GM18507 (cell line): ENCODE results near the gene RALGDS.
"Not testable (repeated sequence)": the region's sequence is repeated elsewhere in the genome, so short reads cannot be mapped to it uniquely, and the experiment has no call there.

ENCODE experiments used
- DNase-seq: peaks from one replicate; pipeline ENCODE4 v3.0.0; 2011; ENCODE audit warnings: low read depth; ENCODE audit not compliant: insufficient read length; ENCODE audit errors: extremely low spot score
- FAIRE-seq: peaks from 2 replicates; lab custom pipeline; 2011; peaks lifted over from hg19 to GRCh38; lab: Jason Lieb, UNC

RALGDS gene

DNA sequence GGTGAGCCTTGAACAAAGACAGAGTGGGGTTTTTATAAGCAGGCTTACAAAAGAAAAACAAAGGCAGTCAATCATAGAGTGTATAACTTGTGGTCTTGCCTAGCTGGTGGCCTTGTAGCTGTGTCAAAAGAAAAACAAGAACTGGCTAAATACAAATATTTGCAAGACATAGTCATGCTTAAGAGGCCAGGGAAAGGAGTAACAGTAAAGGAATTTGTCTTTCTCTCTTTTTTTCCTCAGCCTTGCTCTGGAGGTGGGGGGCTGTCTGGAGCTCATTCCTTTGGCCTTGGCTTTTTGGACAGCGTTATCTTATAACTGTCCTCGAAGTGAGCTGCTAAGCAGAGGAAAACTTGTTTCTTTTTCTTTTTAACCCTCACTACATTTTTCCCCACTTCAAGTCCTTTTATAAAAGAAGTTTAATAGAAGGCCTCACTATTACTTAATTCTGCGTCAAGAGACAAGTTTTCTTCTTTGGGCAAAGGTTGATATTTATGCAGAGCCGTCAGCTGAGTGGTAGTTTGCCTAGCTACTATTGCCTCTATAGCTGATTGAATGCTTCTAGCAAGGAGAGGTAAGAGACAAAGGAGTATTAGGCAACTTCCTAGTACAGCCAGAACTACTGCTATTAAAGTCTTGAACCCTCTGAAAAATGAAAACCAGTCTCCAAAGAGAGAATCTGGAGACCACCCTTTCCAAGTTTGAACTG lies 45.0 kb downstream of the RALGDS start:
- DNase-seq: no peak
- no peak for FAIRE-seq

DNA sequence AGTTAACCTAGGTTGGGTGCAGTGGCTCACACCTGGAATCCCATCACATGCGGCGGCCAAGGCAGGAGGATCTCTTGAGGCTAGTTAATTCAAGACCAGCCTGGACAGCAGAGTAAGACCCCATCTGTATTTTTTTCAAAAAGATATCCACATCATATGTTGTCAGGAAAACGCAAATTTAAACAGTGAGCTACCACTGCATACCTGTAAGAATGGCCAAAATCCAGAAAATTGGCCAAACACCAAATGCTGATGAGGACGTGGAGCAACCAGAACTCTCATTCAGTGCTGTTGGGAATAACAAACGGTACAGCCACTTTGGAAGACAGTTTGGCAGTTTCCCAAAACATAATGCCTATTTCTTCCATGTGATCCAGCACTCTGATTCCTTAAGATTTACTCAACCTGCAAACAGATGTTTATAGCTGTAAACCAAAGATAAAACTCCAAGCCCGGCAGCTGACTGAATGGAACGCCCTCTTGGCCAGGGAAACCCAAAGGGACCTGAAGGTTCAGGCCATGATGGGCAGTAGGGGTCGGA lies 46.9 kb downstream of the RALGDS start:
- FAIRE-seq (no peak), DNase-seq (no peak)

DNA sequence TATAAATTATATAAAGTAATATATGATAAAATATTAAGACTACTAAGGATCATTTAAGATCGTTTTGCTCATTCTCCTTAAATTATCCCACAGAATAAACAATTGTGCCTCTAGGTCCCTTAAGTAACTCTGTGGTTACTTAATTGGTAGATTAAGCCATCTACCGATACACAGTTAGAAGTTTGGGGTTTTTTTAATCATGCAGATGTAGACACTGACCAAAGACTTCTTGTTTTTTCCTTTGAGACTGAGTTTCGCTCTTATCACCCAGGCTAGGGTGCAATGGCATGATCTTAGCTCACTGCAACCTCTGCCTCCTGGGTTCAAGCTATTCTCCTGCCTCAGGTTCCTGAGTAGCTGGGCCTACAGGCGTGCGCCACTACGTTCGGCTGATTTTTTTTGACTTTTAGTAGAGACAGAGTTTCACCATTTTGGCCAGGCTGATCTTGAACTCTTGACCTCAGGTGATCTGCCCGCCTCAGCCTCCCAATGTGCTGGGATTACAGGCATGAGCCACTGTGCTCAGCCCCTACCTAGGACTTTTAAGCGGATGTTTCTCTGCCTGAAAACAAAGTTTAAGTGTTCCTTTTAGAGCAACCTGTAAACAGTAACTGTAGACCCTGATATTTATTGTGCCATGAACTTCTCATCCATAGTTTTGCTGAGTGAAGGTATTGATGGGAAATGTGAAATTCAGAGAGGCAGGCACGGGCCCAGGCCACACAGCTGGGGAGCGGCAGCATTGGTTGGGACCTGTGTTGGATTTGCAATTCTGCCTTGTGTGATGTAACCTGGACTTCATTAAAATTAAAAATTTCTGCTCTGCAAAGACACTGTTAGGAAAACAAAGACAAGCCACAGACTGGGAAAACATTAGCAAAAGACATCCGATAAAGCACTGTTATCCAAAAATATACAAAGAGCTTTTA lies 47.7 kb downstream of the RALGDS start:
- DNase-seq: no peak
- FAIRE-seq: no peak

DNA sequence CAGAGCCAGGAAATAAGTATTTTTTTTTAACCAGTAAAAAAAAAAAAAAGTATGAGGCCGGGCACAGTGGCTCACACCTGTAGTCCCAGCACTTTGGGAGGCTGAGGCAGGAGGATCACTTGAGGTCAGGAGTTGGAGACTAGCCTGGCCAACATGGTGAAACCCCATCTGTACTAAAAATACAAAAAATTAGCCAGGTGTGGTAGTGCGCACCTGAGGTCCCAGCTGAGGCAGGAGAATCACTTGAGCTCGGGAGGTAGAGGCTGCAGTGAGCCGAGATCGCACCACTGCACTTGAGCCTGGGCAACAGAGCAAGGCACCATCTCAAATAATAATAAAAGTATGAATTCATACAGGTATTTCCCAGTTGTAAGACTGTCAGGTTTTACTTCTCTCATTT lies 48.8 kb downstream of the RALGDS start:
- DNase-seq: not testable (repeated sequence)

DNA sequence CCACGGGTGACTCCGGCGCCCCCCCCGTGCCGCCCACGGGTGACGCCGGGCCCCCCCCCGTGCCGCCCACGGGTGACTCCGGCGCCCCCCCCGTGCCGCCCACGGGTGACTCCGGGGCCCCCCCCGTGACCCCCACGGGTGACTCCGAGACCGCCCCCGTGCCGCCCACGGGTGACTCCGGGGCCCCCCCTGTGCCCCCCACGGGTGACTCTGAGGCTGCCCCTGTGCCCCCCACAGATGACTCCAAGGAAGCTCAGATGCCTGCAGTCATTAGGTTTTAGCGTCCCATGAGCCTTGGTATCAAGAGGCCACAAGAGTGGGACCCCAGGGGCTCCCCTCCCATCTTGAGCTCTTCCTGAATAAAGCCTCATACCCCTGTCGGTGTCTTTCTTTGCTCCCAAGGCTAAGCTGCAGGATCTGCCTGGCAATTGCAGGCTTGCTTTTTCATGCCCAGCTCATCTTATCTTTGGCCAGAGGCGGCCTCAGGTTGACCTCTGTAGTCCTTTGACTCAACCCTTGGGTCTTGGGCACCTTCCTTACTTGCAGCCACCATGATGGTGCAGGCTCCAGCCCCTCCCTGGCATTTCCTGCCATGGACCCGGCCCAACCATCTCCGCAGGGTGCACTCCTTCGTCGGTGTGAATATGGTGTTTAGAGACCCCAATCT lies 49.4 kb downstream of the RALGDS start:
- DNase-seq (no peak), FAIRE-seq (no peak)

More for the DNA sequence above, 48.8 kb downstream of the RALGDS start:
- not testable (repeated sequence) for FAIRE-seq

DNA sequence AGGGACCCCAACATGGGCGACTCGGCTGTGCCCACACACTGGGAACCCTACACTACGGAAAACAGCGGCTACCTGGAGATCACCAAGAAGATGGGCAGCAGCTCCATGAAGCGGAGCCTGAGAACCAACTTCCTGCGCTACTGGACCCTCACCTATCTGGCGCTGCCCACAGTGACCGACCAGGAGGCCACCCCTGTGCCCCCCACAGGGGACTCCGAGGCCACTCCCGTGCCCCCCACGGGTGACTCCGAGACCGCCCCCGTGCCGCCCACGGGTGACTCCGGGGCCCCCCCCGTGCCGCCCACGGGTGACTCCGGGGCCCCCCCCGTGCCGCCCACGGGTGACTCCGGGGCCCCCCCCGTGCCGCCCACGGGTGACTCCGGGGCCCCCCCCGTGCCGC lies 50.1 kb downstream of the RALGDS start:
- not testable (repeated sequence) for FAIRE-seq, DNase-seq

DNA sequence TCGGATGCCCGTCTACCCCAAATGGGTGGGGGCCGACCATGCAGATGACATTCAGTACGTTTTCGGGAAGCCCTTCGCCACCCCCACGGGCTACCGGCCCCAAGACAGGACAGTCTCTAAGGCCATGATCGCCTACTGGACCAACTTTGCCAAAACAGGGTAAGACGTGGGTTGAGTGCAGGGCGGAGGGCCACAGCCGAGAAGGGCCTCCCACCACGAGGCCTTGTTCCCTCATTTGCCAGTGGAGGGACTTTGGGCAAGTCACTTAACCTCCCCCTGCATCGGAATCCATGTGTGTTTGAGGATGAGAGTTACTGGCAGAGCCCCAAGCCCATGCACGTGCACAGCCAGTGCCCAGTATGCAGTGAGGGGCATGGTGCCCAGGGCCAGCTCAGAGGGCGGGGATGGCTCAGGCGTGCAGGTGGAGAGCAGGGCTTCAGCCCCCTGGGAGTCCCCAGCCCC lies 50.5 kb downstream of the RALGDS start:
- DNase-seq, FAIRE-seq: not testable (repeated sequence)

DNA sequence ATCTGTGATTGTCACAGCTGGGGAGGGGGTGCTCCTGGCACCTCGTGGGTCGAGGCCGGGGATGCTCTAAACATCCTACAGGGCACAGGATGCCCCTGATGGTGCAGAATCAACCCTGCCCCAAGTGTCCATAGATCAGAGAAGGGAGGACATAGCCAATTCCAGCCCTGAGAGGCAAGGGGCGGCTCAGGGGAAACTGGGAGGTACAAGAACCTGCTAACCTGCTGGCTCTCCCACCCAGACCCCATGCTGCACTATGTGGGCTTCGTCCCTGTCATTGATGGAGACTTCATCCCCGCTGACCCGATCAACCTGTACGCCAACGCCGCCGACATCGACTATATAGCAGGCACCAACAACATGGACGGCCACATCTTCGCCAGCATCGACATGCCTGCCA lies 52.6 kb downstream of the RALGDS start:
- not testable (repeated sequence) for FAIRE-seq, DNase-seq

DNA sequence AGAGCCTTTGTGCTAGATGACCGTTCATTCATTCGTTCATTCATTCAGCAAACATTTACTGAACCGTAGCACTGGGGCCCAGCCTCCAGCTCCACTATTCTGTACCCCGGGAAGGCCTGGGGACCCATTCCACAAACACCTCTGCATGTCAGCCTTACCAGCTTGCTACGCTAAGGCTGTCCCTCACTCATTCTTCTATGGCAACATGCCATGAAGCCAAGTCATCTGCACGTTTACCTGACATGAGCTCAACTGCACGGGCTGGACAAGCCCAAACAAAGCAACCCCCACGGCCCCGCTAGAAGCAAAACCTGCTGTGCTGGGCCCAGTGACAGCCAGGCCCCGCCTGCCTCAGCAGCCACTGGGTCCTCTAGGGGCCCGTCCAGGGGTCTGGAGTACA lies 53.2 kb downstream of the RALGDS start:
- DNase-seq: no peak
- FAIRE-seq: no peak

DNA sequence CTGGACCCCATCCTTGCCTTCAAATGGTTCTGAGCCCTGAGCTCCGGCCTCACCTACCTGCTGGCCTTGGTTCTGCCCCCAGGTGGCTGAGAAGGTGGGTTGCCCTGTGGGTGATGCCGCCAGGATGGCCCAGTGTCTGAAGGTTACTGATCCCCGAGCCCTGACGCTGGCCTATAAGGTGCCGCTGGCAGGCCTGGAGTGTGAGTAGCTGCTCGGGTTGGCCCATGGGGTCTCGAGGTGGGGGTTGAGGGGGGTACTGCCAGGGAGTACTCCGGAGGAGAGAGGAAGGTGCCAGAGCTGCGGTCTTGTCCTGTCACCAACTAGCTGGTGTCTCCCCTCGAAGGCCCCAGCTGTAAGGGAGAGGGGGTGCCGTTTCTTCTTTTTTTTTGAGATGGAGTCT lies 54.0 kb downstream of the RALGDS start:
- no peak for DNase-seq
- no peak for FAIRE-seq

DNA sequence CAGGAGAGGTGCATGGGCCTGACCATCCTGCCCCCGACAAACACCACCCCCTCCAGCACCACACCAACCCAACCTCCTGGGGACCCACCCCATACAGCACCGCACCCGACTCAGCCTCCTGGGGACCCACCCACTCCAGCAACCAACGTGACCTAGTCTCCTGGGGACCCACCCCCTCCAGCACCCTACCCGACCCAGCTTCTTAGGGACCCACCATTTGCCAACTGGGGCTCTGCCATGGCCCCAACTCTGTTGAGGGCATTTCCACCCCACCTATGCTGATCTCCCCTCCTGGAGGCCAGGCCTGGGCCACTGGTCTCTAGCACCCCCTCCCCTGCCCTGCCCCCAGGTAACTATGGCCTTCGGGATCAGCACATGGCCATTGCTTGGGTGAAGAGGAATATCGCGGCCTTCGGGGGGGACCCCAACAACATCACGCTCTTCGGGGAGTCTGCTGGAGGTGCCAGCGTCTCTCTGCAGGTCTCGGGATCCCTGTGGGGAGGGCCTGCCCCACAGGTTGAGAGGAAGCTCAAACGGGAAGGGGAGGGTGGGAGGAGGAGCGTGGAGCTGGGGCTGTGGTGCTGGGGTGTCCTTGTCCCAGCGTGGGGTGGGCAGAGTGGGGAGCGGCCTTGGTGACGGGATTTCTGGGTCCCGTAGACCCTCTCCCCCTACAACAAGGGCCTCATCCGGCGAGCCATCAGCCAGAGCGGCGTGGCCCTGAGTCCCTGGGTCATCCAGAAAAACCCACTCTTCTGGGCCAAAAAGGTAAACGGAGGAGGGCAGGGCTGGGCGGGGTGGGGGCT lies 54.7 kb downstream of the RALGDS start:
- FAIRE-seq (no peak), DNase-seq (no peak)

DNA sequence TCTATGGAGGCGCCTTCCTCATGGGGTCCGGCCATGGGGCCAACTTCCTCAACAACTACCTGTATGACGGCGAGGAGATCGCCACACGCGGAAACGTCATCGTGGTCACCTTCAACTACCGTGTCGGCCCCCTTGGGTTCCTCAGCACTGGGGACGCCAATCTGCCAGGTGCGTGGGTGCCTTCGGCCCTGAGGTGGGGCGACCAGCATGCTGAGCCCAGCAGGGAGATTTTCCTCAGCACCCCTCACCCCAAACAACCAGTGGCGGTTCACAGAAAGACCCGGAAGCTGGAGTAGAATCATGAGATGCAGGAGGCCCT lies 56.0 kb downstream of the RALGDS start:
- FAIRE-seq: no peak

DNA sequence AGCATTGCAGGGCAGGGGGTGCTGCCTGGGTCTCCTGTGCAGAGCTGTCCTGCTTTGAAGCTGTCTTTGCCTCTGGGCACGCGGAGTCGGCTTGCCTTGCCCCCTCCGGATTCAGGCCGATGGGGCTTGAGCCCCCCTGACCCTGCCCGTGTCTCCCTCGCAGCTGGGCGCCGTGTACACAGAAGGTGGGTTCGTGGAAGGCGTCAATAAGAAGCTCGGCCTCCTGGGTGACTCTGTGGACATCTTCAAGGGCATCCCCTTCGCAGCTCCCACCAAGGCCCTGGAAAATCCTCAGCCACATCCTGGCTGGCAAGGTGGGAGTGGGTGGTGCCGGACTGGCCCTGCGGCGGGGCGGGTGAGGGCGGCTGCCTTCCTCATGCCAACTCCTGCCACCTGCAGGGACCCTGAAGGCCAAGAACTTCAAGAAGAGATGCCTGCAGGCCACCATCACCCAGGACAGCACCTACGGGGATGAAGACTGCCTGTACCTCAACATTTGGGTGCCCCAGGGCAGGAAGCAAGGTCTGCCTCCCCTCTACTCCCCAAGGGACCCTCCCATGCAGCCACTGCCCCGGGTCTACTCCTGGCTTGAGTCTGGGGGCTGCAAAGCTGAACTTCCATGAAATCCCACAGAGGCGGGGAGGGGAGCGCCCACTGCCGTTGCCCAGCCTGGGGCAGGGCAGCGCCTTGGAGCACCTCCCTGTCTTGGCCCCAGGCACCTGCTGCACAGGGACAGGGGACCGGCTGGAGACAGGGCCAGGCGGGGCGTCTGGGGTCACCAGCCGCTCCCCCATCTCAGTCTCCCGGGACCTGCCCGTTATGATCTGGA lies 56.6 kb downstream of the RALGDS start:
- FAIRE-seq (no peak), DNase-seq (no peak)

More for the DNA sequence above, 56.0 kb downstream of the RALGDS start:
- no peak for DNase-seq

DNA sequence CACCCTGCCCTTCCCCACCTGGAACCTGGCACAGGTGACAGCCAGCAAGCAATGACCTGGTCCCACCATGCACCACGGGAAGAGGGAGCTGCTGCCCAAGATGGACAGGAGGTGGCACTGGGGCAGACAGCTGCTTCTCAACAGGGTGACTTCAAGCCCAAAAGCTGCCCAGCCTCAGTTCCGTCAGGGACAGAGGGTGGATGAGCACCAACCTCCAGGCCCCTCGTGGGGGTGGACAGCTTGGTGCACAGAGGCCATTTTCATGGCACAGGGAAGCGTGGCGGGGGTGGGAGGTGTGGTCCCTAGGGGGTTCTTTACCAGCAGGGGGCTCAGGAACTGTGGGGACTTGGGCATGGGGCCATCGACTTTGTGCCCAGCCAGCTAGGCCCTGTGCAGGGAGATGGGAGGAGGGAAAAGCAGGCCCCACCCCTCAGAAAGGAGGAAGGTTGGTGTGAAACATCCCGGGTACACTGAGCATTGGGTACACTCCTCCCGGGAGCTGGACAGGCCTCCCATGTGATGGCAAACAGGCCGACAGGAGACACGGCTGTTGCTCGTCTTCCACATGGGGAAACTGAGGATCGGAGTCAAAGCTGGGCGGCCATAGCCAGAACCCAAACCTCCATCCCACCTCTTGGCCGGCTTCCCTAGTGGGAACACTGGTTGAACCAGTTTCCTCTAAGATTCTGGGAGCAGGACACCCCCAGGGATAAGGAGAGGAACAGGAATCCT lies 57.4 kb downstream of the RALGDS start:
- FAIRE-seq (no peak), DNase-seq (no peak)

DNA sequence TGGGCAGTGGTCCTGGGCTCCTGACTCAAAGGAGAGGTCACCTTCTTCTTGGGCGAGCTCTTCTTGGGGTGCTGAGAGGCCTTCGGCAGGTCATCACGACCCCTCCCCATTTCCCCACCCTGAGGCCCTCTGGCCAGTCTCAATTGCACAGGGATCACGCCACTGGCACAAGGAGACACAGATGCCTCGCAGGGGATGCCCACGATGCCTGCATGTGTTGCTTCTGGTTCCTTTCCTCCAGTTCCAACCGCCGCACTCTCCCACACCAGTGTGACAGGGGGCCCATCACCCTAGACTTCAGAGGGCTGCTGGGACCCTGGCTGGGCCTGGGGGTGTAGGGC lies 57.9 kb downstream of the RALGDS start:
- DNase-seq (no peak), FAIRE-seq (peak; percentile 5)

DNA sequence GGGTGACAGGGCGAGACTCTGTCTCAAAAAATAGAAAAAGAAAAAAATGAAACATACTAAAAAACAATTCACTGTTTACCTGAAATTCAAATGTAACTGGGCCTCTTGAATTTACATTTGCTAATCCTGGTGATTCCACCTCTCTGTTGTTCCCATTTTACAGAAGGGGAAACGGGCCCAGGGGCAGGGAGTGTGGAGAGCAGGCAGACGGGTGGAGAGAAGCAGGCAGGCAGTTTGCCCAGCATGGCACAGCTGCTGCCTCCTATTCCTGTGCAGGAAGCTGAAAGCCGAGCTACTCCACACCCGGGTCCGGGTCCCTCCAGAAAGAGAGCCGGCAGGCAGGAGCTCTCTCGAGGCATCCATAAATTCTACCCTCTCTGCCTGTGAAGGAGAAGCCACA lies 58.5 kb downstream of the RALGDS start:
- peak; percentile 50 for FAIRE-seq
- not testable (repeated sequence) for DNase-seq

DNA sequence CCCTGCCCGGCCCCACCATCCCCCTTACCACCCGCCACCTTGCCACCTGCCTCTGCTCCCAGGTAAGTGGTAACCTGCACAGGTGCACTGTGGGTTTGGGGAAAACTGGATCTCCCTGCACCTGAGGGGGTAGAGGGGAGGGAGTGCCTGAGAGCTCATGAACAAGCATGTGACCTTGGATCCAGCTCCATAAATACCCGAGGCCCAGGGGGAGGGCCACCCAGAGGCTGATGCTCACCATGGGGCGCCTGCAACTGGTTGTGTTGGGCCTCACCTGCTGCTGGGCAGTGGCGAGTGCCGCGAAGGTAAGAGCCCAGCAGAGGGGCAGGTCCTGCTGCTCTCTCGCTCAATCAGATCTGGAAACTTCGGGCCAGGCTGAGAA lies 59.3 kb downstream of the RALGDS start, which contains the start of gene CEL:
TSS of gene CEL (plus strand) at position 218 of the 382 bp plus-strand sequence. CDS start at position 240, 22 bp downstream.
- not testable (repeated sequence) for FAIRE-seq, DNase-seq
